Pancreas (tissue), 10 donors: ENCODE results near the gene ZBTB8B. TPM values are rescaled to one million over a fixed set of nuclear protein-coding genes. Genes with fewer than 3 reads are reported as not detected.
A peak's percentile ranks its signal among the peaks of the same experiment; 100 is the strongest.

Experiments
- ATAC-seq, 4 donors: fragments of 200-7000 bp; cut with Tn5 transposase; one replicate each; pipeline versions ENCODE4 v1.8.0 to v1.9.1; 2020; ENCODE audit warnings: mild to moderate bottlenecking in 4 of 4, moderate library complexity in 4 of 4
- DNase-seq, 6 donors: peaks; one replicate each; pipeline ENCODE4 v3.0.0-alpha.2; 2020
- FAIRE-seq: peaks from 2 replicates; lab custom pipeline; 2012; peaks lifted over from hg19 to GRCh38; lab: Jason Lieb, UNC
- H3K27ac ChIP-seq, 4 donors: fragments of 200-600 bp; sonication (generic); 1 replicate in 3 of 4; 2 replicates in 1 of 4; pipeline versions ENCODE4 v1.5.0 to v1.8.0; 2020
- H3K27me3 ChIP-seq, 4 donors: fragments of 200-600 bp; one replicate each; pipeline ENCODE4 v1.8.0; 2021
- H3K36me3 ChIP-seq, 3 donors: fragments of 200-600 bp; sonication (generic) in 1 of 3; one replicate each; pipeline versions ENCODE4 v1.5.0 to v1.8.0; 2020 to 2021
- H3K4me1 ChIP-seq, 3 donors: fragments of 200-600 bp; one replicate each; pipeline ENCODE4 v1.8.0; 2021
- H3K4me3 ChIP-seq, 4 donors: fragments of 200-600 bp; sonication (generic) in 2 of 4; one replicate each; pipeline versions ENCODE4 v1.5.0 to v1.8.0; 2020 to 2021
- H3K9me3 ChIP-seq, 4 donors: fragments of 200-600 bp; one replicate each; pipeline ENCODE4 v1.8.0; 2021
- WGBS, 2 donors: extraction: QIAGEN DNeasy Blood & Tissue Kit; methylation state at CpG; one replicate each; pipeline ENCODE4 v1.1.7; 2013; 5-methylcytosine and 5-hydroxymethylcytosine counted together
- intact Hi-C, 3 donors: fragments of 100-400 bp; cut with DNase I; formaldehyde crosslinking; loops; one replicate each; pipeline versions ENCODE4 v1.11.1 to v1.14.2; 2022
- polyA plus RNA-seq, 2 donors: library from polyadenylated mRNA; stranded (reverse); fragments of 200-250 nt; gene quantifications; one replicate each; pipeline ENCODE4 v1.2.3, GENCODE V29; 2013
- total RNA-seq, 6 donors: library from RNA; stranded (reverse); fragmentation: NEBNext Ultra II Directional in 4 of 6; extraction: Animal tissue kit (Norgen Biotek cat#: 25700) in 4 of 6; gene quantifications; one replicate each; pipeline versions ENCODE4 v1.2.1 to v1.2.4, GENCODE V29; 2021 to 2023
- TF ChIP-seq, protein P1 (sequence below), 4 donors: fragments of 200-600 bp; sonication (generic) in 3 of 4; IDR thresholded peaks; one replicate each; pipeline versions ENCODE4 v1.5.0 to v1.8.0; 2021; ENCODE audit warnings: antibody characterized with exemption in 4 of 4
- donor health status: healthy with polysubstance abuse.
- donor health status: DM: no; HTN: no; CAD: no; lungs with moderate emphysema.
- donor health status: DM: no; HTN: no; CAD: no.
- donor health status: control.
- donor health status: control.
- donor health status: Bipolar disorder and iron deficiency.
- donor health status: DM: yes; HTN: yes; CAD: no.
- donor health status: DM: no; HTN: no; CAD: no.
- donor health status: DM: no; HTN: no; CAD: no.
- donor health status: DM: yes; HTN: yes; CAD: no.

The ZBTB8B gene
- total RNA-seq (under 1 TPM; under 0.01 to 0.06 (median under 0.01) TPM), polyA plus RNA-seq (under 1 TPM; 0.04 to 0.05 TPM)

DNA sequence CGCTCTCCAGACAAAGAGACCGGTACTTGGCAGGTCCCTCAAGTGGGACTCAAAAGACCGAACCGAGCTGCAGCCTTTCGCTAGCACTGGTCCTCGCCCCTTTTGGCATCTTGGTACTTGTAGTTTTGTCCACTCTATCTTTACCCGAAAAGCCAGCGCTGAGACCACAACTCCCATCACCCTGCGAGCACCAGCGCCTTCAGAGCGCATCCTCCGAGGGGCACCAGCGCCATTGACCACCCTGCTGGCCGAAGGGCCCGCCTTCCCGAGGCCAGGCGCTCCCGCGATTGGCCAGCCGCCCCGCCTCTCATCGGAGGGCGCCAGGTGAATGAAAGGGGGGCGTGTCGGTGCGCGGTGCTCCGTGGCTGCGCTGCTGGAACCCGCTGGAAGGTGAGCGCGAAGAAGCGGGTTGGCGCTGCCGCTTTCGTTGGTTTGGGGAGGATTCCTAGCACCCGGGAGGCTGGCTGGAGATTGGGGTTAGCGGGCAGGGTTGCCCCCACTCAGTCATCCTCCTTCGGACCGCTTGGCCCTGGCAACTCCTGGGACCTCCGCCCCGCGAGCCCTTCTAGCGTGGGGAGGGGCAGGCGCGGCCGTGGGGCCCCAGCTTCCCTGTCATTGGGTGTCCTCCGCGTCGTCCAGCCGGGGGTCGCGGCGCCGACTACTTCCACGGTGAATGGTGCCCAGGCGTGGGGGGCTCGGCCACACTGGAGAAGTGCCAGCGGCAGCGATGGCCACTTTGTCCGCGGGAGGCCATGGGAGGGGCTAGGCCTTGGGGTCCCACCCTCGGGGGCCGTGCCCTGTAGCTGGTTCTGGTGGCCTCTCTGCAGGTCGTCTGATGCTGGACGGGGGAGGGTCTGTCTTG is at the start of gene ZBTB8B:
TSS of gene ZBTB8B (plus strand) at position 357 of the 862 bp plus-strand sequence. CDS start 5,553 bp downstream, outside the sequence.
- no peak for FAIRE-seq
- 0 to 1% methylated on average over 61 to 66 of the region's 66 CpGs for WGBS, 2 donors
- H3K27ac ChIP-seq = no peak within 1 kb of the TSS
- no peaks in the 10 kb centered on the region for H3K36me3 ChIP-seq
- TF ChIP-seq, protein P1, sequence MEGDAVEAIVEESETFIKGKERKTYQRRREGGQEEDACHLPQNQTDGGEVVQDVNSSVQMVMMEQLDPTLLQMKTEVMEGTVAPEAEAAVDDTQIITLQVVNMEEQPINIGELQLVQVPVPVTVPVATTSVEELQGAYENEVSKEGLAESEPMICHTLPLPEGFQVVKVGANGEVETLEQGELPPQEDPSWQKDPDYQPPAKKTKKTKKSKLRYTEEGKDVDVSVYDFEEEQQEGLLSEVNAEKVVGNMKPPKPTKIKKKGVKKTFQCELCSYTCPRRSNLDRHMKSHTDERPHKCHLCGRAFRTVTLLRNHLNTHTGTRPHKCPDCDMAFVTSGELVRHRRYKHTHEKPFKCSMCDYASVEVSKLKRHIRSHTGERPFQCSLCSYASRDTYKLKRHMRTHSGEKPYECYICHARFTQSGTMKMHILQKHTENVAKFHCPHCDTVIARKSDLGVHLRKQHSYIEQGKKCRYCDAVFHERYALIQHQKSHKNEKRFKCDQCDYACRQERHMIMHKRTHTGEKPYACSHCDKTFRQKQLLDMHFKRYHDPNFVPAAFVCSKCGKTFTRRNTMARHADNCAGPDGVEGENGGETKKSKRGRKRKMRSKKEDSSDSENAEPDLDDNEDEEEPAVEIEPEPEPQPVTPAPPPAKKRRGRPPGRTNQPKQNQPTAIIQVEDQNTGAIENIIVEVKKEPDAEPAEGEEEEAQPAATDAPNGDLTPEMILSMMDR (IDR thresholded peaks at IDR 0.05) = no peak
- peaks cover 0 to 5% (median 0%) of the 10 kb centered on the region in 3 donors for H3K4me1 ChIP-seq
- H3K27me3 ChIP-seq = peaks cover 0 to 14% (median 0%) of the 10 kb centered on the region in 4 donors
- H3K4me3 ChIP-seq = peak within 1 kb of the TSS; percentile 23 to 51 (median 32)
- peak; percentile 96 to 99 (median 98) for ATAC-seq
- peak; percentile 69 to 90 (median 83) for DNase-seq
- H3K9me3 ChIP-seq = no peaks in the 10 kb centered on the region
- intact Hi-C loops = no loop called here

DNA sequence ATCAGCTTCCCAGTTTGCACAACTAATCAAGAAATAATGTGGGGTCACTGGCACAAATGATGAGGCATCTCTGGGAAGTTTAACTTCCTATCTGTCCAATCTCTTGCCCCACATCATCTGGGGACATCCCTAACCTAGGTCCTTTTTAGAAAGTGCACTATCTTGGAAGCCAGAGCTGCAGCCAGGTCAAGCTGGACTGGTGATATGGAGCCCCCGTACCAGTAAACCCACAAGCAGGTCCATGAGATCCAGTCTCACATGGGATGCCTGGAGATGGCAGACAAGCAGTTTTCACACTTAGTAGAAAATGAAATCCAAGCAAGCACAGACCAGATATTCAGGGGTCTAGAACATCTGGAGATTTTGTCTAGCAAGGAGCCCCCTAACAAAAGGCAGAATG is 43.1 kb upstream of the ZBTB8B start:
- DNase-seq (no peak), FAIRE-seq (no peak), ATAC-seq (no peak)
- Histone ChIP-seq H3K9me3 (no peaks in the 10 kb centered on the region), H3K36me3 (no peaks in the 10 kb centered on the region), H3K27ac (no peak overlapping the region), H3K4me1 (no peaks in the 10 kb centered on the region), H3K27me3 (peaks cover 0 to 3% (median 0%) of the 10 kb centered on the region in 4 donors), H3K4me3 (no peak overlapping the region)
- TF ChIP-seq, protein P1 (IDR thresholded peaks at IDR 0.05) = no peak
- 82 to 86% methylated on average over 1 of the region's 1 CpG for WGBS, 2 donors
- intact Hi-C loops = no loop called here

DNA sequence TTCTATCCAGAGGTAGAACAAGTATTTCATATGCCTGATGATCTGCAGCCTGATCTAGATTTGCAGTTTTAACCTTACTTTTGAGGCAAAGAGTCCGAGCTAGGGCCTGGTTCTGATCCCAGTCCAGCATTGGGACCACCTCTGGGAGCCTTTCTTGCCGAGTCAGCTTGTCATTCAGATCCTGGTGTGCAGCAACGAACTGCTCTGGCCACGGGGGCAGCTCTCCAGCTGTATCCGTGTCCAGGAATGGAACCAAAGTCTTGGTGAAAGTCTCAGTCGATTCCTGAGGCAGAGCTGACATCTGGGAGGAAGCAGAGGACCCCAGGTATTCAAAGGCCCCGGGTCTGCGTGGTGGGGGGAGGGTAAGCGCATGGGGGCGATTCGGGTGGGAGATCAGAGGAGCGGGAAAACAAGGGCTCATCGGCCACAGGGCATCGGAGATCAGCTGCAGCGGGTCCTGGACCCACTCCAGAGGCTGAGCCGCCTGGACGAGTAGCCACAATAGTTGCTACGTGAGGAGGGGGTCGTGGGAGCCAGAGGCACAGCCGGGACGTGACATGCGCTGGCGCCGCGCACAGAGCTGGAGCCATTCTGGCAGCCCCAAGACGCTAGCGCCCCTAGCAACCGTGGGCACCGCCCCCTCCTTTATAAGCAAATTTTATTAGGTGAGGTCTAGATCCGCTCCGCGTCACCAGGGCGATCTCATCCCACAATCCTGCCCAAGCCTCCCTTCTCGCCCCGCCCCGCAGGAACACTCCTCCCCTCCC is 38.2 kb upstream of the ZBTB8B start:
- Histone ChIP-seq H3K36me3 (no peaks in the 10 kb centered on the region), H3K27me3 (peaks cover 0 to 3% (median 0%) of the 10 kb centered on the region in 4 donors), H3K27ac (no peak overlapping the region), H3K9me3 (no peaks in the 10 kb centered on the region), H3K4me3 (peak overlapping the region in 1 of 4 donors; percentile 35), H3K4me1 (no peaks in the 10 kb centered on the region)
- intact Hi-C loops = no loop called here
- peak in 3 of 4 donors; percentile 58 to 68 (median 67) for ATAC-seq
- 6 to 7% methylated on average over 35 to 36 of the region's 36 CpGs for WGBS, 2 donors
- FAIRE-seq = no peak
- TF ChIP-seq, protein P1 (IDR thresholded peaks at IDR 0.05) = no peak
- peak in 1 of 6 donors; percentile 24 for DNase-seq

DNA sequence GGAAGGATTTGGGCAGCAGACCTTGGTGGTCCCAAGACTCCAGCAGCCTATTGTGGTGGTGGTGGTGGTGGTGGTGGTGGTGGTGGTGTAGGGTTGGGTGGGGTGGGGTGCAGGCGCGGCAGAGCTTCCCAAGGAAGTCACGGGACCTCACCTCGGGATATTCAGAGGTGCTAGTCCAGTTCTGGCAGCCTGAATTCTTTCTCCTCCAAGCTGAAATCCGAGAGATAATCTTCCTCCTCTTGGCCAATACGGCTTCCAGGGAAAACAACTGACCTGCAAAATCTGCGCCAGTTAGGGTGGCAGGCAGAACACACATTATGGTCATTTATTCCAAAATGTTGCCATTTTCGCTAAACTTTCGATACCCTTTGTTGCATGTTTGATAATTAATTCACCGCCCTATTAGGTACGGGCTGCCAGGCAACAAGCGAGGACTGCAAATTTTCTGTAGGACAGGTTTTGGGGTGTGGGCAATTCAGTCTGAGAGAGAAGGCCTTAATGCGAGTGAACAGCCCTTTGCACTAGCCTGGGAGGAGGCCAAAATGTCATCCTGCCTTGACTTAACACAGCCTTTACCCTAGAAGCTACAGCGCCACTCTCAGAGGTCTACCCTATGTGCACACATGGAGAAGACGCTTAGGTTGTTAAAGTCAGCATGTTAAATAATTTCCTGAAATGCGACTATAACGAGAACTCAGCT is 37.5 kb upstream of the ZBTB8B start:
- ATAC-seq (no peak), DNase-seq (no peak), FAIRE-seq (no peak)
- Histone ChIP-seq H3K9me3 (no peaks in the 10 kb centered on the region), H3K4me1 (no peaks in the 10 kb centered on the region), H3K27me3 (peaks cover 0 to 3% (median 0%) of the 10 kb centered on the region in 4 donors), H3K36me3 (no peaks in the 10 kb centered on the region), H3K4me3 (peak overlapping the region in 1 of 4 donors; percentile 35), H3K27ac (no peak overlapping the region)
- TF ChIP-seq, protein P1 (IDR thresholded peaks at IDR 0.05) = no peak
- WGBS, 2 donors = 74 to 78% methylated on average over 17 of the region's 17 CpGs
- intact Hi-C loops = no loop called here
